ENCODE measurements around the gene AMH.
A peak's percentile ranks its signal among the peaks of the same experiment; 100 is the strongest.

AMH gene

DNA sequence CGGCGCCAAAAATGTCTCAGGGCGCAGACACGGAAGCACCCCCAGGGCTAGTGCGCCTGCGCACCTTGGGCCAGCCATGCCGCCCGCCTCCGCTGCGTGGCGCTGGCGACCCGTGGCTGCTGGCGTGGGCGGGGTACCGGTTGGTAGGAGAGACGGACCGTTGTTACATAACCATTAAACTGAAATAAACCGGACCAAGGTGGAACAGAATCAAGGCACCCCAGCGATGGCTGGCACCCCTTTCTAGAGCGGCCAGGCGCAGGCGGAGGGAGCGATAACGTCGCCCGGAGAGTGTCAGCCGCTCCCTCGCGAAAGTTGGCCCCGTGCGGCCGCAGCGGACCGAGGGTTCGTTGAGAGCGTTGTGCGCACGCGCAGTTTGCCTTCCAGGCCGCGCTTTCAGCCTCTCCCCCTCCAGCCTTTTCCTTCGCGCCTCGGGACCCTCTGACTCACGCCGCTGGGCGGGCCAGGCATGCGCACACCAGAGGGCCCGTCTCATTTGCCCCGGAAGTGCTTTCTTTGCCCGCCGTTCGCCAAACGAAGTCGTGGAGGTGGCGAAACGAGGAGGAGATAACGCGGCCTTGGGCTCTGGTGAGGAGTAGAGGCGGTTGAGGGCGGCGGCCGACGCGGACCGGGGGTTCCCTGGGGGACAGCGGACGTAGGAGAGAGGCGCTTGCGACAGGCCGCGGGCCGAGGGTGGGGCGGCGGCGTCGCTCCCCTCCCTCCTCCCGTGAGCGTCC lies 12.6 kb upstream of the AMH start, which contains the start of the genes PLEKHJ1 and SF3A2:
Gene PLEKHJ1, minus strand, starts transcription at position 16 of the 737 bp plus-strand sequence. CDS start 81 bp downstream, outside the sequence.
Gene SF3A2, plus strand, starts transcription at position 511 of the 737 bp plus-strand sequence. CDS start 6,595 bp downstream, outside the sequence.
- DNase-seq: peak; percentile 100

- DNase-seq: no peak
Measured at GRCh38 chr19:2237051-2237868, 11.9 kb upstream of the AMH start.

- DNase-seq: no peak
Measured at GRCh38 chr19:2237869-2238153, 11.3 kb upstream of the AMH start.

DNA sequence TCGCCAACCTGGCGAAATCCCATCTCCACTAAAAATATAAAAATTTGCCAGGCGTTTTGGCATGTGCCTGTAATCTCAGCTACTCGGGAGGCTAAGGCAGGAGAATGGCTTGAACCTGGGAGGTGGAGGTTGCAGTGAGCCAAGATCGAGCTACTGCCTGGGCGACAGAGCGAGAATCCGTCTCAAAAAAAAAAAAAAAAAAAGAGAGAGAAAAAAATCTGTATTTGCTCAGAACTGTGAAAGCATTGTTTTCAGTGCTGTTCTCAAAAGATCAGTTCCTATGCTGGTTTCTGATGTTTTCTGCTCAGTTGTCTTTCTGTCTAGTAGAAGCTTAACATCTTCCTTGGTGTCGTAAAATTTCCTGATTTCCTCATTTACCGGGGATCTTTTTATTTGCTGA lies 9.9 kb upstream of the AMH start:
- DNase-seq: no peak

GRCh38 chr19:2239771-2240770 lies 9.1 kb upstream of the AMH start:
- DNase-seq: no peak

- no peak for DNase-seq
Measured at GRCh38 chr19:2240881-2241760, 8.0 kb upstream of the AMH start.

- no peak for DNase-seq
Measured at GRCh38 chr19:2242092-2242537, 7.0 kb upstream of the AMH start.

GRCh38 chr19:2242816-2243215 lies 6.3 kb upstream of the AMH start:
- DNase-seq: no peak

- DNase-seq: no peak
Measured at GRCh38 chr19:2243274-2244124, 5.6 kb upstream of the AMH start.

DNA sequence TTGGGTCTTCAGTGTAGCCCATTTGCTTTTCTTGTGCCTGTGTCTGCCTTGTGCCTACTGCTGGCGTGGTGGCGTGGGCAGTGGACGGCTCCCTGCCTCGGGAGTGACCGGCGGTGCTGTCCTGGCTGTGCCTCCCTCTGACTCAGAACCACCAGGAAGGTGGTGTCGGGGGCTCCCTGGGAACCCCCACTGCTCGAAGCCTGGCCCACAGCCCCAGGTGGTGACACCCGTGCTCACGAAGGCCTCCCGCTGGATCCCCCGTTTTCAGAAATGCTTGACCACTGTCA lies 5.1 kb upstream of the AMH start:
- no peak for DNase-seq

GRCh38 chr19:2244486-2244885 lies 4.6 kb upstream of the AMH start:
- no peak for DNase-seq

DNA sequence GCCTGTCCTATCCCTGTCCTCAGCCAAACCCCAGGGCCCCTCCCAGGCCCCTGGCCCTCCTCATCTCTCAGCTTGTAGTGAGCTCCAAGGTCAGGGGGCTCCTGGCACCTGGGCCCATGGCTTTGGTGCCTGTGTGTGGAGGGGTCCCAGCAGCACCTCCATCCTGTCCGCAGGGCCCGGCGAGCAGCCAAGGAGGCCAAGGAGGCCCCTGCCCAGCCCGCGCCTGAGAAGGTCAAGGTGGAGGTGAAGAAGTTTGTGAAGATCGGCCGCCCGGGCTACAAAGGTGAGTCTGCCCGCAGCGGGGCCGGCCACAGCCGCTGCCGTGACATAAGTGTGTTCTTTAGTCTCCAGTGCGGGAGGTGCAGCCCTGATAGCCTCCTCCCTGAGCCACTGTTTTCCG lies 3.9 kb upstream of the AMH start:
- DNase-seq: no peak

DNA sequence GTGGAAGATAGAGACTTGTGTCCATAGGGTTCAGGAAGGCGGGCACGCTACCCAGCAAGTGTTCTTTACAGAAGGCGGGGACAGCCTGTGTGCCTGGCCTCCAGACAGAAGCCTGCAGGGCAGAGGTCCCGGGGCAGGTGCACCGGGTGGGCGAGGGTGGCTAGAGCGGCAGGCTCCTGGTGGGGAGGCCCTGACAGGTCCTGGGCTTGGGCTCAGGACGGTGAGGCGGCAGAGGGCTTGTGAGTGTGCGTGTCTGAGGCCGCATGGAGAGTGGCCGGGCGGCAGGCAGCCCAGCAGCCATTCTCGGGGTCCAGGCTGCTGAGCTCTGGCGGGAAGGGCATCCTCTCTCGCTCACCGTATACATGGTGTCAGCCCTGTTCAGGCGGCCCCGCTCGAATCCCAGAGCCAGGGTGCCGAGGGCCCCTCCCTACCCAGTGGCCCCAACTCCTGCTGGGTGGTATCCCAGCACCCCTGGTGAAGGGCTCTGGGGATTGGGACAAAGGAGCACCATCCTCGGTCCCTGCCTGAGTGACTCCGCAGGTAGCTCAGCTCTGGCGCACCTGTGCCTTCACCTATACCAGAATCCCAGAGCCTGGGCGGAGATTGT lies 3.0 kb upstream of the AMH start:
- DNase-seq: no peak

- DNase-seq: no peak
Measured at GRCh38 chr19:2246801-2247361, 2.2 kb upstream of the AMH start.

GRCh38 chr19:2247433-2248101 lies 1.6 kb upstream of the AMH start:
- DNase-seq: no peak

DNA sequence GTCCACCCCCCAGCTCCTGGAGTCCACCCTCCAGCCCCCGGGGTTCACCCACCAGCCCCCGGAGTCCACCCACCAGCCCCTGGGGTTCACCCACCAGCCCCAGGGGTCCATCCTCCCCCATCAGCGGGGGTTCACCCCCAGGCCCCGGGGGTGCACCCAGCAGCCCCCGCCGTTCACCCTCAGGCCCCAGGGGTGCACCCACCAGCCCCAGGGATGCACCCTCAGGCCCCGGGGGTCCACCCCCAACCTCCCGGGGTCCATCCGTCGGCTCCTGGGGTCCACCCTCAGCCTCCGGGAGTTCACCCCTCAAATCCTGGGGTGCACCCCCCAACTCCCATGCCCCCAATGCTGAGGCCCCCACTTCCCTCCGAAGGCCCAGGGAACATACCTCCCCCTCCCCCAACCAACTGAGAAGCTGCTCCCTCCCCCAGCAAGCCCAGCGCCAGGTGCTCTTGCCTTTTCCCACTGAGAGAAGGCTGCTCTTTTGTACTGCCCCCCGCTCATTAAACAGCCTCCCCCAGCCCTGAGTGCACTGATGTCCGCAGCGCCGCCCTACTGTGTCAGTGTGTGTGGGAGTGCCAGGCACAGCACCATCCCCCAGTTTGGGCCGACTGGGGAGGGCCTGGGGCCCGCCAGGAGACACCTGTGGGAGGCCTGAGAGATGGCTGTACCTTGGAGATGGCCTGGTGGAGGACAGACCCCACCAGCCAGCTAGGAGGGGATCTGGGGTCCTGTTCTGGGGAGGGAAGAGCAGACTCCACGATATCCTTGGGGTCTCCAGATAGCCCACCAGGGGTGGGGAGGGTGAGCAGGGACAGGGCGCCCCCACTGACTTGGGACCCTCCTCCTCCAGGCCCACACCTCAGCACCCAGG lies 750 bp upstream of the AMH start:
- DNase-seq: no peak

DNA sequence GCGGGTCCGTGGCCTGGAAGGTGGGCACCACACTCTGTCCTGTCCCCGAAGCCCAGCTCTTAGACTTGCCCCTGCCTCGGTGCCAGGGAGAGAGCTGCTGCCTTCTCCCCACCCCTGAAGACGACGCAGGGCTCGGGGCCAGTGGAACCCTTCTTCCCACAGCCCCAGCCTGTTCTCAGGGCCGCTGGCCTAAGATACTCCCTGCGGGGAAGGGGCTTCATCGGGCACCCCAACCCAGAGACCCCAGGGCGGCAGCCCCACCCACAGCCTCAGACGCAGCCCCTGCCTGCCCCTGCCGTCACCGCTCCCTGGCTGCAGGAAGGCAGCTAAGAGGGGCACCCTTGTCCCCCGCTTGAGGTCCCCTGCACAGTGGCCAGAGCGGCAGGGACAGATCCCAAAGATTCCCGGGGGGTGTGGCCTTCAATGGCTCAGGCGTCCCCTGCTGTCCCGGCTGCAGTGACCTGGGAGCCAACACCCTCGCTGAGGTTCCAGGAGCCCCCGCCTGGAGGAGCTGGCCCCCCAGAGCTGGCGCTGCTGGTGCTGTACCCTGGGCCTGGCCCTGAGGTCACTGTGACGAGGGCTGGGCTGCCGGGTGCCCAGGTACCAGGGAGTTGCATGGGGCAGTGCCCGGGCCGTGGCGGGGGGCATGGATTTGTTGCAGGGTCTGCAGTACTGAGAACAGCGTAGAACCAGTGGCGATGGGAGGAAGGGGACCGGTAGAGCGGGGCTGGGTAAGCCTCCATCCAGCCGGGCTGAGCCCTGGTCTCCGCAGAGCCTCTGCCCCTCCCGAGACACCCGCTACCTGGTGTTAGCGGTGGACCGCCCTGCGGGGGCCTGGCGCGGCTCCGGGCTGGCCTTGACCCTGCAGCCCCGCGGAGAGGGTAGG lies 1.0 kb downstream of the AMH start:
- DNase-seq: no peak

DNA sequence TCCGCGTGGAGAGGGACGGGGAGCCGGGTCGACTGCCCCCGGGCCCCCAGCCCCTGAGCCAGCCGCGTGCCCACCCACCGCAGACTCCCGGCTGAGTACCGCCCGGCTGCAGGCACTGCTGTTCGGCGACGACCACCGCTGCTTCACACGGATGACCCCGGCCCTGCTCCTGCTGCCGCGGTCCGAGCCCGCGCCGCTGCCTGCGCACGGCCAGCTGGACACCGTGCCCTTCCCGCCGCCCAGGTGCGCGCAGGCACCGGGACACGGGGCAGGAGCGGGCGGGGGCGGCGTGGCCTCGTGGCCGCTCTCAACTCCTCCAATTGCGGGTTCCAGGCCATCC lies 1.6 kb downstream of the AMH start:
- DNase-seq: no peak
